Stimulated activated CD4-positive, alpha-beta T cell treated with anti-CD3 and anti-CD28 coated beads, Interleukin-1b, Interleukin-23, amount 100 ng/mL, for 4 hours (primary cell): Measurements from ENCODE around the gene ACVR1.

Experiments
- DNase-seq, 2 donors: peaks; one replicate each; pipeline ENCODE4 v3.0.0-alpha.2; 2020; ENCODE audit warnings: low read depth in 2 of 2

The ACVR1 gene

GRCh38 chr2:157876066-157876785 is at the start of gene ACVR1:
ACVR1 (minus strand) TSS chr2:157876330; CDS start chr2:157799493, 76,837 bp downstream.
- DNase-seq: peak; percentile 69 to 70

GRCh38 chr2:157925071-157925470 is 48.9 kb upstream of the ACVR1 start:
- DNase-seq: no peak

GRCh38 chr2:157923598-157924217 is 47.6 kb upstream of the ACVR1 start:
- DNase-seq: no peak

GRCh38 chr2:157922815-157923214 is 46.7 kb upstream of the ACVR1 start:
- DNase-seq: no peak

GRCh38 chr2:157922336-157922735 is 46.2 kb upstream of the ACVR1 start:
- DNase-seq: no peak

GRCh38 chr2:157920736-157921135 is 44.6 kb upstream of the ACVR1 start:
- DNase-seq: no peak

GRCh38 chr2:157919181-157919580 is 43.1 kb upstream of the ACVR1 start:
- no peak for DNase-seq

- no peak for DNase-seq
Measured at GRCh38 chr2:157918319-157918718, 42.2 kb upstream of the ACVR1 start.

GRCh38 chr2:157911750-157912149 is 35.6 kb upstream of the ACVR1 start:
- no peak for DNase-seq

- DNase-seq: no peak
Measured at GRCh38 chr2:157911246-157911645, 35.1 kb upstream of the ACVR1 start.

- DNase-seq: no peak
Measured at GRCh38 chr2:157905092-157905491, 29.0 kb upstream of the ACVR1 start.

- DNase-seq: no peak
Measured at GRCh38 chr2:157903626-157904025, 27.5 kb upstream of the ACVR1 start.

GRCh38 chr2:157903151-157903550 is 27.0 kb upstream of the ACVR1 start:
- no peak for DNase-seq

- no peak for DNase-seq
Measured at GRCh38 chr2:157902692-157903091, 26.6 kb upstream of the ACVR1 start.

GRCh38 chr2:157901325-157901724 is 25.2 kb upstream of the ACVR1 start:
- DNase-seq: no peak

GRCh38 chr2:157900684-157901083 is 24.6 kb upstream of the ACVR1 start:
- no peak for DNase-seq

- DNase-seq: no peak
Measured at GRCh38 chr2:157900203-157900602, 24.1 kb upstream of the ACVR1 start.

- no peak for DNase-seq
Measured at GRCh38 chr2:157899125-157899839, 23.2 kb upstream of the ACVR1 start.

- peak; percentile 37 to 60 for DNase-seq
Measured at GRCh38 chr2:157898591-157898996, 22.5 kb upstream of the ACVR1 start.

- no peak for DNase-seq
Measured at GRCh38 chr2:157897106-157897971, 21.2 kb upstream of the ACVR1 start.

GRCh38 chr2:157895531-157895930 is 19.4 kb upstream of the ACVR1 start:
- no peak for DNase-seq
